Measurements from ENCODE around the gene HLA-DQB2. TPM values are rescaled to one million over a fixed set of nuclear protein-coding genes. Genes with fewer than 3 reads are reported as not detected.

The HLA-DQB2 gene
- total RNA-seq, 1 donor from 2014 or later: not detected

GRCh38 chr6:32716396-32716795 lies 46.9 kb downstream of the HLA-DQB2 start:
- DNase-seq (ENCODE audit: low read depth): no peak
- TF ChIP-seq CTCF (conservative IDR thresholded peaks at IDR 0.05; ENCODE audit: low read depth, low read length): peak; percentile 7
- no peak overlapping the region for H3K4me3 ChIP-seq (ENCODE audit: low read depth, low read length)

- TF ChIP-seq CTCF (conservative IDR thresholded peaks at IDR 0.05; ENCODE audit: low read depth, low read length): no peak
- no peak overlapping the region for H3K4me3 ChIP-seq (ENCODE audit: low read depth, low read length)
- DNase-seq (ENCODE audit: low read depth): no peak
These were observed 50.1 kb downstream of the HLA-DQB2 start for GRCh38 chr6:32713241-32713640.

GRCh38 chr6:32709625-32710024 lies 53.7 kb downstream of the HLA-DQB2 start:
- H3K4me3 ChIP-seq (ENCODE audit: low read depth, low read length): no peak overlapping the region
- DNase-seq (ENCODE audit: low read depth): no peak
- TF ChIP-seq CTCF (conservative IDR thresholded peaks at IDR 0.05; ENCODE audit: low read depth, low read length): no peak

Other genes starting within 250 kb of the HLA-DQB2 start
- gene HLA-DRB5, start 233.2 kb downstream of the HLA-DQB2 start, total RNA-seq: not detected in 2 replicates
- gene HLA-DRB1, start 173.7 kb downstream of the HLA-DQB2 start, total RNA-seq: not detected in 2 replicates
- gene HLA-DQA1, start 126.1 kb downstream of the HLA-DQB2 start, total RNA-seq: not detected in 2 replicates
- gene HLA-DQB1, start 96.9 kb downstream of the HLA-DQB2 start, total RNA-seq: 0.51 and 0.58 TPM in 2 replicates
- not detected in 2 replicates for gene HLA-DQA2, start 22.1 kb downstream of the HLA-DQB2 start, total RNA-seq
- gene HLA-DOB, start 53.5 kb upstream of the HLA-DQB2 start, total RNA-seq: 0.58 TPM in 1 of 2 replicates, not detected in the other
- 23.6 and 29.4 TPM in 2 replicates for gene TAP2, start 75.2 kb upstream of the HLA-DQB2 start, total RNA-seq
- 75.1 and 84.4 TPM in 2 replicates for gene PSMB8, start 80.5 kb upstream of the HLA-DQB2 start, total RNA-seq
- gene TAP1, start 90.2 kb upstream of the HLA-DQB2 start, total RNA-seq: 50.7 and 54.5 TPM in 2 replicates
- 20.5 and 24.3 TPM in 2 replicates for gene PSMB9, start 90.7 kb upstream of the HLA-DQB2 start, total RNA-seq
- gene HLA-DMB, start 177.5 kb upstream of the HLA-DQB2 start, total RNA-seq: 3.5 and 4.2 TPM in 2 replicates
- 0.65 and 2.0 TPM in 2 replicates for gene HLA-DMA, start 189.6 kb upstream of the HLA-DQB2 start, total RNA-seq
- 128 and 140 TPM in 2 replicates for gene BRD2, start 205.1 kb upstream of the HLA-DQB2 start, total RNA-seq
- 1.6 TPM in 1 of 2 replicates, not detected in the other for gene HLA-DOA, start 246.1 kb upstream of the HLA-DQB2 start, total RNA-seq

Data from epithelial cell of proximal tubule (primary cell).